A549 (cell line): Measurements from ENCODE around the gene DUSP7. TPM values are rescaled to one million over a fixed set of nuclear protein-coding genes. Genes with fewer than 3 reads are reported as not detected.

ENCODE experiments used
- ATAC-seq, 2 experiments: fragments of 200-7000 bp in 1 of 2; fragments of >200 bp in 1 of 2; cut with Nextera tagmentation in 1 of 2; cut with Tn5 transposase in 1 of 2; 3 replicates each; pipeline versions ENCODE4 v1.8.0 to v1.9.1; 2018 to 2020; ENCODE audit warnings: mild to moderate bottlenecking in 1 of 2, moderate library complexity in 1 of 2
- CTCF ChIA-PET: fragments of 300-600 bp; sonication (Branson Sonifier 250); formaldehyde crosslinking; extraction: SDS; loops from one replicate; lab custom pipeline; 2021; ENCODE audit warnings: antibody characterized with exemption, inconsistent platforms; lab: Yijun Ruan, JAX
- POLR2A ChIA-PET: fragments of 350-600 bp; formaldehyde crosslinking; extraction: SDS; loops from one replicate; lab custom pipeline; 2021; ENCODE audit warnings: antibody characterized with exemption, inconsistent platforms; lab: Yijun Ruan, JAX
- DNase-seq, 2 experiments: peaks; one replicate each; pipeline versions ENCODE4 v3.0.0 to v3.0.0-alpha.2; 2011 to 2016; ENCODE audit warnings: low read depth in 1 of 2, low spot score in 1 of 2
- FAIRE-seq: peaks from 2 replicates; lab custom pipeline; 2011; peaks lifted over from hg19 to GRCh38; lab: Jason Lieb, UNC
- H3K27ac ChIP-seq, 2 experiments: fragments of >200 bp; sonication (Bioruptor Twin); formaldehyde crosslinking; 3 replicates each; pipeline ENCODE4 v1.5.1; 2016 to 2017
- H3K4me1 ChIP-seq: fragments of >200 bp; sonication (Bioruptor Twin); formaldehyde crosslinking; 3 replicates; pipeline ENCODE4 v1.6.1; 2016
- H3K4me2 ChIP-seq: fragments of >200 bp; sonication (Bioruptor Twin); formaldehyde crosslinking; 3 replicates; pipeline ENCODE4 v1.6.1; 2016
- H3K4me3 ChIP-seq: fragments of >200 bp; sonication (Bioruptor Twin); formaldehyde crosslinking; 3 replicates; pipeline ENCODE4 v1.5.1; 2016
- H3K9me3 ChIP-seq: fragments of >200 bp; sonication (Bioruptor Twin); formaldehyde crosslinking; 3 replicates; pipeline ENCODE4 v1.6.1; 2016
- CBX2 ChIP-seq: fragments of 200-600 bp; sonication (generic); IDR thresholded peaks from 2 replicates; pipeline ENCODE4 v1.6.1; 2016; ENCODE audit warnings: low read depth, mild to moderate bottlenecking, borderline replicate concordance
- CEBPB ChIP-seq, 2 experiments: fragments of >200 bp in 1 of 2; sonication (Bioruptor Twin) in 1 of 2; formaldehyde crosslinking in 1 of 2; IDR thresholded peaks; 2 replicates each; pipeline ENCODE4 v1.6.1; 2012 to 2016
- EHF ChIP-seq: fragments of 250-450 bp; sonication (Bioruptor Pico); IDR thresholded peaks from 2 replicates; pipeline ENCODE4 v1.5.0; 2020; ENCODE audit warnings: mild to moderate bottlenecking
- FOSL2 ChIP-seq, 2 experiments: fragments of 450-650 bp in 1 of 2; fragments of >200 bp in 1 of 2; sonication (Bioruptor Twin) in 1 of 2; formaldehyde crosslinking; IDR thresholded peaks; 2 replicates each; pipeline versions ENCODE4 v1.5.0 to v1.6.1; 2016 to 2020; ENCODE audit warnings: mild to moderate bottlenecking in 1 of 2, moderate library complexity in 1 of 2
- JUNB ChIP-seq: fragments of >200 bp; sonication (Bioruptor Twin); formaldehyde crosslinking; IDR thresholded peaks from 2 replicates; pipeline ENCODE4 v1.6.1; 2016
- KDM1A ChIP-seq: fragments of 200-600 bp; sonication (generic); IDR thresholded peaks from 2 replicates; pipeline ENCODE4 v1.6.1; 2016; ENCODE audit warnings: low read depth, mild to moderate bottlenecking
- RFX5 ChIP-seq: fragments of 450-650 bp; IDR thresholded peaks from 2 replicates; pipeline ENCODE4 v1.7.1; 2014; ENCODE audit warnings: antibody characterized with exemption, mild to moderate bottlenecking, moderate library complexity
- TFCP2L1 ChIP-seq: fragments of 250-450 bp; sonication (Bioruptor Pico); IDR thresholded peaks from 2 replicates; pipeline ENCODE4 v1.5.0; 2021; ENCODE audit warnings: mild to moderate bottlenecking
- WGBS: methylation state at CpG from one replicate; pipeline ENCODE4 v1.1.6; 2017; ENCODE audit errors: missing lambda C conversion rate; 5-methylcytosine and 5-hydroxymethylcytosine counted together
- polyA plus RNA-seq, 4 experiments: library from polyadenylated mRNA; depleted of rRNA in 3 of 4; stranded (reverse); fragments of >200 nt; fragmentation: RNase III in 1 of 4; extraction: RNeasy Plus Mini Kit Qiagen cat#74134 plus additional on column Dnase treatment in 1 of 4; gene quantifications; 2 replicates in 3 of 4; 3 replicates in 1 of 4; pipeline ENCODE4 v1.2.3, GENCODE V29; 2011 to 2017
- TF ChIP-seq, protein P1 (sequence below): fragments of 250-450 bp; sonication (Bioruptor Pico); IDR thresholded peaks from 2 replicates; pipeline ENCODE4 v1.5.0; 2020; ENCODE audit warnings: low read depth, mild to moderate bottlenecking, moderate library complexity
- TF ChIP-seq, protein P2 (sequence below): fragments of >200 bp; sonication (Bioruptor Twin); formaldehyde crosslinking; IDR thresholded peaks from 2 replicates; pipeline ENCODE4 v1.6.1; 2016
- TF ChIP-seq, protein P3 (sequence below): fragments of 150-350 bp; IDR thresholded peaks from 2 replicates; pipeline ENCODE4 v1.6.1; 2014; ENCODE audit warnings: low read depth, mild to moderate bottlenecking, low read length
- TF ChIP-seq, protein P4 (sequence below): fragments of 450-650 bp; IDR thresholded peaks from 2 replicates; pipeline ENCODE4 v1.6.1; 2014; ENCODE audit warnings: antibody characterized with exemption
- TF ChIP-seq, protein P5 (sequence below): fragments of >200 bp; sonication (Bioruptor Twin); formaldehyde crosslinking; IDR thresholded peaks from 3 replicates; pipeline ENCODE4 v1.6.1; 2016

Gene DUSP7
- polyA plus RNA-seq, 2 of the 4 experiments (the other 2 are of a cell fraction): 4.4 to 4.8 TPM

DNA sequence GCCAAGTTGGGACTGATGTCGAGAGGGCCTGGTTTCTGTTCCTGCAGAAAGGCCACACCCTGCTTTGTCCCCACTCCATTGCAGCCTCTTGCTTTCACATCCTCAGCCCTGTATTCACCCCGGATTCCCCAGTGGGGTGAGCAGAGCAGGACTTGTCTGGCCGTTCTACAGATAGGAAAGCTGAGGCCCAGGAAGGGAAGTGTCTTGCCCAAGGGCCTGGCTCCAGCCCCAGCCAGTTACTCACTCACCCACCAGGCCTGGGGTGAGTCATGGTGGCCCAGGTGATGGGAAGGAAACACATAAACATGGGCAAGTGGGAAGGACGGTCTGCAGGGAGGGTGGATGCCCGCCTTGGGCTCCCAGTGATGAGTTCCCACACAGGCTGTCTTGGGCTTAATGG, 6.1 kb upstream of the DUSP7 start:
- DNase-seq (peak; percentile 58 to 70), FAIRE-seq (no peak), ATAC-seq (peak; percentile 74 to 78)
- ChIA-PET CTCF (interaction anchor here (0.7 to 1.9 kb wide), 4 partner anchors 9 to 60 kb away, joined by 3 to 6 read pairs (median 3); no protein-coding TSS in a partner anchor), POLR2A (no interaction called here)
- Histone ChIP-seq H3K4me3 (no peak overlapping the region), H3K4me1 (peaks cover 12% of the 10 kb centered on the region), H3K27ac (peak overlapping the region in 1 of 2 experiments; percentile 57; a peak in 1 of 6 replicates), H3K9me3 (no peaks in the 10 kb centered on the region), H3K4me2 (no peak overlapping the region)
- TF ChIP-seq EHF (CRISPR knock-in tag) (no peak), CEBPB (IDR thresholded peaks at IDR 0.05) (no peak), FOSL2 (IDR thresholded peaks at IDR 0.05) (no peak), FOSL2 (CRISPR knock-in tag; IDR thresholded peaks at IDR 0.05) (peak; percentile 86)
- WGBS: 42% methylated on average over 5 of the region's 5 CpGs

DNA sequence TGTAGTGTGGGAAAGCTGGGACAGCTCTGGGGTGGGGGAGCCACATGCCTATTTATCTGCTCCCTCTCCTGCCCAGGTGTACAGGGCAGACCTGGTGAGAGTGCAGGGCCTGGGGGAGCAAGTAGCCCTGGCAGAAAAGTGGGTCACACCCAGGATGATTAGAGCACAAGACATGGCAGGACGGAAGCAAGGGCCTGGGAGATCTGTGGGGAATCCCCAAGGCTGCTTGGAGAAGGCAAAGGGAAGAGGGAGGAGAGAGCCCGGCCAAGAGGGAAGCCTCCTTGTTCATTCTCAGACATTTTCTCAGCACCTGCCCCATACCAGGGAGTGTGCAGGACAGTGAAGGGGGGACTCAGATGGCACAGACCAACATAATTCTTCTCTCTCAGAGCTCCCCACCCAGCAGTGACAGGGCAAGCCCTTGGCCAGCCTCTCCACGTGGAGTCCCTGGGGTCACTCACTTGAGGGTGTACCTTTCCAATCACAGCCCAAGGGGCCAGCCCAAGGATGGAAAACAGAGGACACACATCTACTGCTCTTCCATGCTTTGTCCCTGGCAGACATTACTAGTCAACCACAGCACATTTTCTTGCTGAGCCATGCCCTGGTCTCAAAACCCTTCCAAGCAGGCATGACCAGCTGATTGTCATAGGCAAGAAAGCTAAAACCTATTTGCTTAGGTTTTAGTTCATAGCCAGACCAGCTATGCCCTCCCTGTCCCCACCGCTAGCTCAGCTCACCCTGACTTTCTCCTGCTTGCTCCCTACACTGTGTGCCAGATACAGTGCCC, 4.9 kb upstream of the DUSP7 start:
- FAIRE-seq (no peak), ATAC-seq (no peak), DNase-seq (no peak)
- TF ChIP-seq, protein P1, sequence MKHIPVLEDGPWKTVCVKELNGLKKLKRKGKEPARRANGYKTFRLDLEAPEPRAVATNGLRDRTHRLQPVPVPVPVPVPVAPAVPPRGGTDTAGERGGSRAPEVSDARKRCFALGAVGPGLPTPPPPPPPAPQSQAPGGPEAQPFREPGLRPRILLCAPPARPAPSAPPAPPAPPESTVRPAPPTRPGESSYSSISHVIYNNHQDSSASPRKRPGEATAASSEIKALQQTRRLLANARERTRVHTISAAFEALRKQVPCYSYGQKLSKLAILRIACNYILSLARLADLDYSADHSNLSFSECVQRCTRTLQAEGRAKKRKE (CRISPR knock-in tag): no peak
- TF ChIP-seq KDM1A: no peak
- TF ChIP-seq, protein P2, sequence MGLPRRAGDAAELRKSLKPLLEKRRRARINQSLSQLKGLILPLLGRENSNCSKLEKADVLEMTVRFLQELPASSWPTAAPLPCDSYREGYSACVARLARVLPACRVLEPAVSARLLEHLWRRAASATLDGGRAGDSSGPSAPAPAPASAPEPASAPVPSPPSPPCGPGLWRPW: no peak
- no peak overlapping the region for H3K27ac ChIP-seq
- no peak overlapping the region for H3K4me3 ChIP-seq
- ChIA-PET CTCF (interaction anchor here (1.6 kb wide), 1 partner anchor 62 kb away, joined by 4 read pairs; no protein-coding TSS in a partner anchor), POLR2A (no interaction called here)
- no peak overlapping the region for H3K4me2 ChIP-seq
- WGBS: 86% methylated on average over 3 of the region's 4 CpGs
- H3K4me1 ChIP-seq: peaks cover 12% of the 10 kb centered on the region
- H3K9me3 ChIP-seq: no peaks in the 10 kb centered on the region

DNA sequence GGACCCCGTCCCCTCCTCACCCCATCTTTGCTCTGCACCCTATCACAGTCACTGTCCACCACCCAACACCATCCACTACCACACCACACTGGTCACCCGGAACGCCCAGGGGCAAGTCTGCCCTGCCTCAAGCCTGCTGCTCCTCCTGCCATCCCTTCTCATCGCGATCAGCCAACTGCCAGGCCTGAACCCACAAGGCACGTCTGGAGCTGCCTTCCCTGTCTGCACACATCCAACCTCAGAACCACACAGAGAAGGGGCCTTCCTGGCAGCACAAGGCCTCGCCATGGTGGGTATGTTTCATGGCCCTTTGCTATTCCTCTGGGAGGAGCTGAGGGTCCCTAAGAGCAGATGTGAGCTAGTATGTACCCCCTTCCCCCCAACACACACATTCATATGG, 3.4 kb upstream of the DUSP7 start:
- CTCF ChIA-PET: interaction anchor here (0.9 to 5.3 kb wide), 3 partner anchors 17 to 64 kb away, joined by 3 to 36 read pairs (median 4); no protein-coding TSS in a partner anchor
- POLR2A ChIA-PET: no interaction called here
- TF ChIP-seq RFX5 (no peak), JUNB (no peak), CBX2 (no peak), TFCP2L1 (CRISPR knock-in tag) (no peak)
- TF ChIP-seq, protein P3, sequence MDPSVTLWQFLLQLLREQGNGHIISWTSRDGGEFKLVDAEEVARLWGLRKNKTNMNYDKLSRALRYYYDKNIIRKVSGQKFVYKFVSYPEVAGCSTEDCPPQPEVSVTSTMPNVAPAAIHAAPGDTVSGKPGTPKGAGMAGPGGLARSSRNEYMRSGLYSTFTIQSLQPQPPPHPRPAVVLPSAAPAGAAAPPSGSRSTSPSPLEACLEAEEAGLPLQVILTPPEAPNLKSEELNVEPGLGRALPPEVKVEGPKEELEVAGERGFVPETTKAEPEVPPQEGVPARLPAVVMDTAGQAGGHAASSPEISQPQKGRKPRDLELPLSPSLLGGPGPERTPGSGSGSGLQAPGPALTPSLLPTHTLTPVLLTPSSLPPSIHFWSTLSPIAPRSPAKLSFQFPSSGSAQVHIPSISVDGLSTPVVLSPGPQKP: no peak
- TF ChIP-seq, protein P4, sequence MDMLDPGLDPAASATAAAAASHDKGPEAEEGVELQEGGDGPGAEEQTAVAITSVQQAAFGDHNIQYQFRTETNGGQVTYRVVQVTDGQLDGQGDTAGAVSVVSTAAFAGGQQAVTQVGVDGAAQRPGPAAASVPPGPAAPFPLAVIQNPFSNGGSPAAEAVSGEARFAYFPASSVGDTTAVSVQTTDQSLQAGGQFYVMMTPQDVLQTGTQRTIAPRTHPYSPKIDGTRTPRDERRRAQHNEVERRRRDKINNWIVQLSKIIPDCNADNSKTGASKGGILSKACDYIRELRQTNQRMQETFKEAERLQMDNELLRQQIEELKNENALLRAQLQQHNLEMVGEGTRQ: no peak
- TF ChIP-seq, protein P5, sequence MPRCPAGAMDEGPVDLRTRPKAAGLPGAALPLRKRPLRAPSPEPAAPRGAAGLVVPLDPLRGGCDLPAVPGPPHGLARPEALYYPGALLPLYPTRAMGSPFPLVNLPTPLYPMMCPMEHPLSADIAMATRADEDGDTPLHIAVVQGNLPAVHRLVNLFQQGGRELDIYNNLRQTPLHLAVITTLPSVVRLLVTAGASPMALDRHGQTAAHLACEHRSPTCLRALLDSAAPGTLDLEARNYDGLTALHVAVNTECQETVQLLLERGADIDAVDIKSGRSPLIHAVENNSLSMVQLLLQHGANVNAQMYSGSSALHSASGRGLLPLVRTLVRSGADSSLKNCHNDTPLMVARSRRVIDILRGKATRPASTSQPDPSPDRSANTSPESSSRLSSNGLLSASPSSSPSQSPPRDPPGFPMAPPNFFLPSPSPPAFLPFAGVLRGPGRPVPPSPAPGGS: no peak
- Histone ChIP-seq H3K4me1 (peaks cover 16% of the 10 kb centered on the region), H3K4me2 (no peak overlapping the region), H3K4me3 (no peak overlapping the region), H3K9me3 (no peaks in the 10 kb centered on the region), H3K27ac (no peak overlapping the region)
- no peak for FAIRE-seq
- no peak for DNase-seq
- ATAC-seq: no peak
- 79% methylated on average over 6 of the region's 7 CpGs for WGBS
